GM19452 (cell line): Measurements from ENCODE around the gene CDH12.
"Not testable (repeated sequence)": the region's sequence is repeated elsewhere in the genome, so short reads cannot be mapped to it uniquely, and the experiment has no call there.

Experiments
- ATAC-seq: cut with Tn5 transposase; IDR thresholded peaks from one replicate; pipeline ENCODE4 v1.9.1; 2021; ENCODE audit not compliant: unreplicated experiment

Gene CDH12

DNA sequence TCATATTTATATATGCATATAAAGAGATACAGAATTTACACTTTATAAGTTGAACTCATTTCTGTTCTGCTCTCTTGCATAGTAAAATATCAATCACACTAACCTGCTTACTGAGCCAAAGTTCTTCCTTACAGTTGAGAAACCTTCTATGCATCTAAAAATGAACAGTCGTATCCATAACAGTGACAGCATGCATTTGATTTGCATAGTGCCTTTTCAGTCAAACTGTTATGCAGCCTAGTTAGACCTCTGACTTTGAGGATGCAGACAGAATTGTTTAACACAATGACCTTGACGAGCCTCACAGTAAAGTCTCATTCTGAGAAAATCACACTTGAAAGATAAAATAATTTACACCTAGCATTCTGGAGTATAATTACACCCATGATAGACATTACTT lies 683.9 kb downstream of the CDH12 start:
- not testable (repeated sequence) for ATAC-seq

GRCh38 chr5:22168704-22169103 lies 684.4 kb downstream of the CDH12 start:
- ATAC-seq: not testable (repeated sequence)

DNA sequence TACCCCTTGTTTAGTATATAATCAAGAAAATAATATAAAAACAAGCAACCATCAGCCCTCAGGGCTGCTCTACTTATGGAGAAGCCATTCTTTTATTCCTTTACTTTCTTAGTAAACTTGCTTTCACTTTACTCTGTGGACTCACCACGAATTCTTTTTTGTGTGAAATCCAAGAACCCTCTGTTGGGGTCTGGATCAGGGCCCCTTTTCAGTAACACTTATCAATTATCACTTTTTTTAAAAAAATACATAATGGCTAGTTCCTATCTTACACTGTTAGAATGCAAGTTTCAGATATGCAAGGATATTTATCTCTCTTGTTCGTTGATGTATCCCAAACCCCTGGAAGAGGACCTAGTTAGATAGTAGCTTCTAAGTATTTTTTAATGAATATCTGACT lies 687.2 kb downstream of the CDH12 start:
- ATAC-seq: not testable (repeated sequence)

DNA sequence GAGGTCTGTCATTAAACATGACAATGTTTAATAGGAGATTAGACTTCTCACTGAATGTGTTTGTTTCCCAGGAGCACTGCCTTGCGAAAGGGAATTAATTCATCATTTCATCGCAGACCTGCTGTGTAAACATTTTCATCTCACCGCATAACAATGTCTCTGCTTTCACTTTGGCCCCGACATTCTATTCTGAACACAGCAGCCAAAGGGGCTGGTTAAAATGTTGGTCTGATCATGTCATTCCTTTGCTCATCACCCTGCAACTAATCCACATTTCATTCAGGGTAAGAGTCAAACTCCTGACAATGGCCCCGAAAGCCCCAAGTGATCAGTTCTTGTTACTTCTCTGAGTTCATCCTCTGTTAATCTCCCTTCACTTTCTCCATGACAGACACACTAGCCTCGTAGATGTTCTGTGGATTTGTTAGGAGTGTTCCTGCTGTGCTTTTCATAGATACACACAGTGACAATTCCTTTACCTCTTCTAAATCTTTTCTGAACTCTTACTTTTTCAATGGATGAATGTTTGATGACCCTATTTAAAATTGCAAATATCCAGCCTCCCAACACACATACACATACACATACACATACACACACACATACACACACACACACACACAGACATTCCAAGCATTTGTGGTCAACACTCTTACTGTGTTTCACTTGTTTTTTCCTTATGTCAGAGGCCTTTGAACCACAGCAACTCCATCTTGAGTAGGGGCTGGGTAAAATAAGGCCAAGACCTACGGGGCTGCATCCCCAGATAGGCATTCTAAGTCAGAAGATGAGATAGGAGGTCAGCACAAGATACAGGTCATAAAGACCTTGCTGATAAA lies 688.0 kb downstream of the CDH12 start:
- not testable (repeated sequence) for ATAC-seq

DNA sequence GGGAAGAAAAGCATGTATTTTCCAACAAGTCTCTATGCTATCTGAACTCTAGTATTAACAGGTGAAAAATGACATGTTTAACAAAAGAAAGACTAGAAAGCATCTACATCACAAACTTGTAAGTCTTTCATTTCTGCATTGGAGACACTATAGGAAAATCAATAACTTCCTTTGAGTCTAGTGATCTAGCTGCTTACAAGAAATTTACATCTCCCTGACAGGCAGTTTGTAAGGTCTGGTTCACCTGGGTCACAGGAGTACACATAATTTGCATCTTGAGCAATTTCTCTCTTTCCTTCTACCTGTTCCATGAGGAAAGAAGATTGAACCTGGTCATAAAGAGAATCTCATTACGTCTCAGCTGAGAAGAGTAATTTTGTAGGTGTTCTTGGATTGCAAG lies 696.2 kb downstream of the CDH12 start:
- ATAC-seq: not testable (repeated sequence)

DNA sequence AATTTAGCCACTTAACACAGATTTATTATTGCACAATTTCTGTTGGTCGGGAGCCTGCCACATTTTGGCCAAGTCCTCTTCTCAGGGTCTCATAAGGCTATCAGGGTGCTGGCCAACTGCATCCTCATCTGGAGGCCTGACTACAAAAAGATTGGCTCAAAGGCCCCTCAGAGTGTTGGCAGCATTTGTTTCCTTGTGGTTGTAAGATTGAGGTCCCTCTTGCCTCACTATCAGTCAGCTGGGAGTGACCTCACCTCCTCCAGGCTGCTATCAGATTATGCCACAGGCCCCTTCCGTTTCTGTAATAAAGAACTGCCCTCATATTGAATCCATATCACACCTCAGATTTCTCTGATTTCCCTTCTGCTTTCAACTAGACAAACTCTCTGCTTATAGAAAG lies 698.4 kb downstream of the CDH12 start:
- not testable (repeated sequence) for ATAC-seq

DNA sequence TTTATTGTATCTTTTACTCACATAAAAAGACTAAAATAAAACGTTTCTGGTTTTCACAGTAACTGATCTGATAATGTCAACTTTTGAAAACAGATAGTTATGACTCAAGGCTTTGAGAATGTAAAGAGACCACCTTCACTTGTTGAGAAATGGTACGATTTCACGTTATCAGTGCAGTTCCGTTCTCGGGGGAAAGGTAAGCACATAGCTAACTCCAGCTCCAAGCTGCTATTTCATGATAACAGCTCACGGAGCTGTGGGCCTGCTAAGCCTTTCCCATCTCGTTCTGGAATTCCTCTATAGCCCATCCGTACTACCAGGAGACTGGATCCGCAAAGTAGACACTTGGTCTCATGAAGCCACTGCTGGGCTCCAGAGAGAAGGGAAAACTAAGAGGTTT lies 701.3 kb downstream of the CDH12 start:
- ATAC-seq: not testable (repeated sequence)

- not testable (repeated sequence) for ATAC-seq
Measured at GRCh38 chr5:22140418-22140817, 712.7 kb downstream of the CDH12 start.

DNA sequence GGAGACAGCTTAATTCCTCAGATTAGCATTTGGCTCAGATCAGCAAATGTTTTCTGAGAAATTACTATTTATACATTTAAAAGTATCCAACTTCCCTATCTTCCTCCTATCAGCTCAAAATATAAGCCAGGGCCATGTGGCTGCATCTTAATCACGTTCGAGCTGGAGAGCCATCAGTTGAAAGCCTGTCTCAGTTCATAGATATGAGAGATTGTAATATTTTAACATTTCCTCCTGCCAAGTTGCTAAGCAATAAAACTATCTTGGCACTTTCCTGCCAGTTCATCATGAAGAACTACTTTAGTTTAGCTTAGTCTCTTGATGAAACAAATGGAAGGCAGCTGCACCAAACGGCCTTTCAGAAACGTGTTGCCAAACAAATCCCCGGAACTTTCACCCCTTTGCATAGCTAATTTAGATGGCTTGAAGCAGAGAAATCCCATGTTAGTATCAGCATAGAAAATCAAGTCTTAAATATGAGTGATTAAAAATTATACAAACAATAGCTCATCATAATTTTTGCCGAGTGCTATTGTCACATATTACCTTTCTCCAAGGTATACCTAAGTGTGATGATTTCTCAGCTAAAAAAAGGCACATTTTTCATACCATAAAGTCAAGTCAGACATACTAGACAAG lies 713.4 kb downstream of the CDH12 start:
- ATAC-seq: not testable (repeated sequence)

DNA sequence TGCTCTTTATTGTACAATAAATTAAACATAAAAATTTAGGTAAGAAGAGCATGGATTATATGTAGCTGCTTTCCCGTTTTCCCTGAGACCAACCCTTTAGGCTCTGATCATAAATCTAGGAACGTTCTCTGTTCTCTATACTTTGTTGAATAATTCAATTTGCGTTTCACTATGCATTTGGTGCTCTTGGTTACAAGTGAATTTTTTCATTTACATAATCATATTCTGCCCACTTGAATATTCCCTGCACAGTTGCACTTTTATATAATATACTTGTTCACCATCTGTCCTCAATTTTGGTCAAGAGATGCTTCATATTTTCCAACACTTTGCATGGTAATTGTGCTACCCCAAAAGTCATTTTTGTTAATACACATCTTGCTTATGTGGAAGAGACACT lies 741.8 kb downstream of the CDH12 start:
- no peak for ATAC-seq

DNA sequence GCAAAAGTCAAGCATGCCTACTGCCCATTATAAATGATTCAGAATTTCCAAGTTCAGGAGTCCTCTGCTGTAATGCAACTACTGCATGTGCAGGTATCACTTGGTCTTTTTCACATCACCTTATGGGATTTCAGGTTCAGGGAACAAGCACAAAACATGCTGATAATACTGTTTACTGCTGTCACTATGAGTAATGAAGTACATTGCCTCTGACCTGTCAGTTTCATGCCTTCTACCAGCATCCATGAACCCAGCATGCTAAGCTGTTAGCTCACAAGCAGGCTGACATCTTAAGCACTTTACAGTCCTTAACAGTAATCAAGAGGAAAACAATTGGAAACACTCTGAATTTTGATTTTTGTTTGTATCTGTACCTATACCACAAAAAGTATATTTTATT lies 743.8 kb downstream of the CDH12 start:
- ATAC-seq: no peak

DNA sequence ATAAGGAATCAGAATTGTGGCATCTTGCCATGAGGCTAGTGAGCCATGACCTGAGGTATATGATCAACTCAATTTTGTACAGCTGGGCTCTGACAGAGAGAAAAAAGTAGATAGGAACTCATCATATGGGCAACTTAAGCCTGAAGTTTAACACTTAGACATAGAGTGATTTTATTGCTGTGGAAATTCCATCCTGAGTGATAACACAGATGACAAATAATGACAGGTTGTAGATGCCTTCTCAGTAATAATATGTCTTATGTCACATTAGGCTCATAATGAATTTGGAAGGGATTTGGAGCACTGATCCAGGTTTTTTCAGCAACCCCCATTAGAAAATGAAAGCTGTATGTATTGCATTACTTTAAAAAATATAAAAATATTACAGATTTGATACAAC lies 744.6 kb downstream of the CDH12 start:
- ATAC-seq: no peak

DNA sequence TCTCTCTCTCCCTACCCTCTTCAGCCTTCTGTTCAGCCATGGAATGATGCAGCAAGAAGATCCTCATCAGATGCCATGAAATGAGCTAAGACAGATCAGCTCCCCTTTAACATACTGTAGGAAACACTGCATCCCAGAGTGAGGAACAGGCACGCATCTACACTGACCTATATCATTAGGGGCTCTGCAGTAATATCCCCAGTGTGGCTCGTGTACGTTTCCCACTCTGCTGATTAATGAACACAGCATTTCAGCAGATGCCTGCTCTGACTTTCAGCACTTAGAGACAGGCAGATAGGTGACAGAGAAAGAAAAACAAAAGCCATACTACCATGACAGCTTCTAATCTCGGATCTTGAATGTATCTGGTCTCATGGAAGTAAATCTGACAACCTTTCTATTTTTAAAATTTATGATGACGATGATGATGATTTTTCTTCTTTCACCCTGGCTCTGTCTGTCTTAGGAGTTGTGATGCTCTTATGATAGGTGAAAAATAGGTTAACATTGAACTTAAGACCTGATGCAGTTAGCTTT lies 750.3 kb downstream of the CDH12 start:
- no peak for ATAC-seq

- ATAC-seq: no peak
Measured at GRCh38 chr5:22088517-22088916, 764.6 kb downstream of the CDH12 start.

GRCh38 chr5:22079566-22079965 lies 773.6 kb downstream of the CDH12 start:
- ATAC-seq: no peak

DNA sequence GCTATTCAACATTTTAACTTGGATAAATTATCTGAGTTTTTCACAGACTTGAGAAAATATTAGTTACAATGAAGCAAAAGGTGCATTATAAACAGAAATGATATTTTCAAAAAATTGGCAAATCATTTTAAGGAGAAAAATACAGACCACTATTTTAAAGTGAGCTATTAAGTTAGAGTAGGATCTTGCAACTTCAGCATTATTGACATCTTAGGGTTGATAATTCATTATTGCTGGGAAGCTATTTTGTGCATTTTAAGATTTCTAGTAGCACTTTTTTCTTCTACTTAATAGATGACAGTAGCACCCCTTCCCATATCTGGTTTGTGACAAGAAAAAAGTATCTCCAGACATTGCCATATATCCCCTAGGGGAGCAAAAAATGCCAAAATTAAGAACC lies 774.1 kb downstream of the CDH12 start:
- no peak for ATAC-seq

DNA sequence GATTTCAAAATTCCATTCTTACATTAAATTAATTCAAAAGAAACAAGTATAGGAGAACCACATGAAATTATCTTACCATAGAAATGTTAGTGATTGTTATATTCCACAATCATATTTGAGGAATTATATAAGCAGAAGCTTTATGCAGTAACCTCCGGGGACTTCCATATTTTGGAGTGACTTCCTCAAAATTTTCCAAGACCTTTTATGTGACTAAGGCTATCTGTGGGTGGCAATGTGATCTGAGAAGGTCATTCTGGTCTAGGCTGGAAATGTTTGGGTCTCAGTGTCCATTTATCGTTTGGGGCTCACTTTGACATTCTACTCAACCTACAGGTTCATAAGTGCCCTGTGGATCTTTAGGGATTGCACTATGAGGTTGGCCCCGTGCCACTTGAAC lies 776.6 kb downstream of the CDH12 start:
- ATAC-seq: no peak

- no peak for ATAC-seq
Measured at GRCh38 chr5:22070186-22070728, 782.9 kb downstream of the CDH12 start.

- no peak for ATAC-seq
Measured at GRCh38 chr5:22063717-22064116, 789.4 kb downstream of the CDH12 start.

GRCh38 chr5:22058620-22059019 lies 794.5 kb downstream of the CDH12 start:
- no peak for ATAC-seq

GRCh38 chr5:22057012-22057411 lies 796.1 kb downstream of the CDH12 start:
- no peak for ATAC-seq

- ATAC-seq: no peak
Measured at GRCh38 chr5:22056601-22057000, 796.5 kb downstream of the CDH12 start.
